K562 (cell line): ENCODE data around the gene CCDC9. TPM values are rescaled to one million over a fixed set of nuclear protein-coding genes. Genes with fewer than 3 reads are reported as not detected.
A peak's percentile ranks its signal among the peaks of the same experiment; 100 is the strongest.

Experiments
- BRD4 ChIP-seq: fragments of 200-600 bp; sonication (generic); IDR thresholded peaks from 2 replicates; pipeline ENCODE4 v1.6.1; 2017; ENCODE audit warnings: inconsistent platforms
- CBX1 ChIP-seq: sonication (generic); IDR thresholded peaks from 2 replicates; pipeline ENCODE4 v1.6.1; 2016; ENCODE audit warnings: antibody characterized with exemption, low read depth, mild to moderate bottlenecking
- CHD2 ChIP-seq: IDR thresholded peaks from 2 replicates; pipeline ENCODE4 v1.6.1; 2011; ENCODE audit warnings: low read depth, low read length
- ERF ChIP-seq: fragments of 450-650 bp; formaldehyde crosslinking; IDR thresholded peaks from 2 replicates; pipeline ENCODE4 v1.4.0; 2020; ENCODE audit warnings: mild to moderate bottlenecking, mixed read lengths
- FOXM1 ChIP-seq, 2 experiments: fragments of 450-650 bp in 1 of 2; sonication (generic) in 1 of 2; formaldehyde crosslinking in 1 of 2; IDR thresholded peaks; 2 replicates each; pipeline versions ENCODE4 v1.6.1 to v1.9.0; 2017 to 2022; ENCODE audit warnings: low read depth in 2 of 2, mild to moderate bottlenecking in 2 of 2, missing genetic modification reagents in 1 of 2, moderate library complexity in 1 of 2
- HNRNPL ChIP-seq: fragments of 200-400 bp; formaldehyde crosslinking; IDR thresholded peaks from 2 replicates; pipeline ENCODE4 v1.6.1; 2017; ENCODE audit warnings: low read depth, mild to moderate bottlenecking, low read length
- KLF1 ChIP-seq: fragments of 450-650 bp; IDR thresholded peaks from 2 replicates; pipeline ENCODE4 v1.6.1; 2016; ENCODE audit warnings: missing genetic modification characterization, missing compliant biosample characterization
- NFATC3 ChIP-seq: fragments of 450-650 bp; IDR thresholded peaks from 2 replicates; pipeline ENCODE4 v1.6.1; 2017; ENCODE audit warnings: mild to moderate bottlenecking
- NR2C2 ChIP-seq, 2 experiments: fragments of 200-800 bp in 1 of 2; sonication (Bioruptor generic) in 1 of 2; sonication (generic) in 1 of 2; formaldehyde crosslinking in 1 of 2; IDR thresholded peaks; 2 replicates each; pipeline versions ENCODE4 v1.6.1 to v1.8.0; 2016 to 2022; ENCODE audit warnings: mild to moderate bottlenecking in 1 of 2, missing compliant biosample characterization in 1 of 2, missing genetic modification characterization in 1 of 2, missing genetic modification reagents in 1 of 2
- RREB1 ChIP-seq: fragments of 250-450 bp; sonication (Bioruptor Pico); IDR thresholded peaks from 2 replicates; pipeline ENCODE4 v1.4.0; 2020
- SIRT6 ChIP-seq: IDR thresholded peaks from one replicate; pipeline ENCODE4 v1.6.1; 2012; ENCODE audit warnings: low read depth, mild to moderate bottlenecking, control low read depth, inconsistent platforms, low read length, moderate library complexity
- TARDBP ChIP-seq: fragments of 450-650 bp; IDR thresholded peaks from 2 replicates; pipeline ENCODE4 v1.6.1; 2016
- TCF7L2 ChIP-seq: fragments of 150-350 bp; IDR thresholded peaks from 2 replicates; pipeline ENCODE4 v1.6.1; 2016; ENCODE audit warnings: low read depth, mild to moderate bottlenecking, low read length, moderate library complexity
- TOE1 ChIP-seq, 2 experiments: fragments of 450-650 bp in 1 of 2; sonication (generic) in 1 of 2; formaldehyde crosslinking in 1 of 2; IDR thresholded peaks; 2 replicates each; pipeline versions ENCODE4 v1.7.1 to v1.8.0; 2016 to 2022; ENCODE audit warnings: borderline replicate concordance in 2 of 2, mild to moderate bottlenecking in 2 of 2, antibody characterized with exemption in 1 of 2, inconsistent platforms in 1 of 2, low read depth in 1 of 2, missing genetic modification reagents in 1 of 2, moderate library complexity in 1 of 2
- ZC3H11A ChIP-seq: IDR thresholded peaks from 2 replicates; pipeline ENCODE4 v1.6.1; 2012; ENCODE audit warnings: low read depth, low read length, improper control_type of control experiment
- ZNF445 ChIP-seq: fragments of 250-450 bp; sonication (Bioruptor Pico); IDR thresholded peaks from 2 replicates; pipeline ENCODE4 v1.4.0; 2020; ENCODE audit warnings: low read depth, mild to moderate bottlenecking, moderate library complexity
- ZNF57 ChIP-seq: fragments of 450-650 bp; formaldehyde crosslinking; IDR thresholded peaks from 2 replicates; pipeline ENCODE4 v1.4.0; 2020; ENCODE audit warnings: mild to moderate bottlenecking, moderate library complexity
- polyA plus RNA-seq, 8 experiments: library from polyadenylated mRNA; depleted of rRNA in 4 of 8; stranded (reverse) in 5 of 8; unstranded in 3 of 8; fragments of >200 nt; fragmentation: Nextera tagmentation in 2 of 8; fragmentation: Illumina TruSeq in 1 of 8; extraction: Ambion mirVana in 2 of 8; extraction: Trizol in 1 of 8; gene quantifications; 2 replicates each; pipeline versions ENCODE4 v1.2.1 to v1.2.3, GENCODE V29; 2011 to 2014; ENCODE audit warnings: inconsistent platforms in 1 of 8, missing spikeins in 1 of 8
- total RNA-seq, 7 experiments: library from RNA; depleted of rRNA in 6 of 7; stranded (reverse); fragments of >200 nt in 6 of 7; fragmentation: Illumina TruSeq in 2 of 7; extraction: Trizol in 2 of 7; gene quantifications; 2 replicates each; pipeline versions ENCODE4 v1.2.1 to v1.2.3, GENCODE V29; 2011 to 2021; ENCODE audit warnings: low replicate concordance in 1 of 7

Gene CCDC9
- total and polyA plus RNA-seq, 9 of the 15 experiments (the other 6 are each of a cell fraction or from before 2014, with no cell fraction given): 0.23 to 38.6 (median 8.4) TPM

GRCh38 chr19:47247308-47247990, 8.9 kb upstream of the CCDC9 start (continued):
- TF ChIP-seq CBX1: peak; percentile 92
- TF ChIP-seq RREB1 (CRISPR knock-in tag): no peak
- TF ChIP-seq FOXM1 (IDR thresholded peaks at IDR 0.05; ENCODE audit: low read depth): peak; percentile 52
- TF ChIP-seq FOXM1 (CRISPR knock-in tag; IDR thresholded peaks at IDR 0.05; ENCODE audit: low read depth): no peak
- TF ChIP-seq CHD2: no peak
- no peak for TF ChIP-seq ZC3H11A
- no peak for TF ChIP-seq ZNF445
- no peak for TF ChIP-seq TCF7L2
- no peak for TF ChIP-seq SIRT6
- no peak for TF ChIP-seq ZNF57
- TF ChIP-seq KLF1 (tag): no peak
- 0 out of 2 replicates have a peak, but pooled peaks have one; percentile 38 for TF ChIP-seq BRD4
- TF ChIP-seq TARDBP: no peak
- TF ChIP-seq HNRNPL: no peak
- TF ChIP-seq TOE1 (IDR thresholded peaks at IDR 0.05; ENCODE audit: borderline replicate concordance): peak; percentile 76
- TF ChIP-seq TOE1 (CRISPR knock-in tag; IDR thresholded peaks at IDR 0.05; ENCODE audit: borderline replicate concordance, low read depth): no peak
- no peak for TF ChIP-seq ERF (CRISPR knock-in tag)
- TF ChIP-seq NFATC3: no peak
- no peak for TF ChIP-seq NR2C2 (CRISPR knock-in tag; IDR thresholded peaks at IDR 0.05)
- no peak for TF ChIP-seq NR2C2 (tag; IDR thresholded peaks at IDR 0.05)
